OCI-LY7 (cell line): ENCODE results near the gene SPATS2L.

Experiments used
- CTCF ChIP-seq: fragments of 200-600 bp; sonication (generic); conservative IDR thresholded peaks from 2 replicates; pipeline ENCODE4 v1.5.1; 2014; ENCODE audit warnings: mild to moderate bottlenecking, antibody characterized with exemption, low read length, moderate library complexity, mixed read lengths
- EZH2phosphoT487 ChIP-seq: fragments of 200-600 bp; sonication (generic); IDR thresholded peaks from 2 replicates; pipeline ENCODE4 v1.6.1; 2018; ENCODE audit warnings: low read depth, borderline replicate concordance, mild to moderate bottlenecking, mixed run types, antibody characterized with exemption, low read length, moderate library complexity, mixed read lengths

GRCh38 chr2:200416878-200417277 is 110.4 kb downstream of the SPATS2L start:
- TF ChIP-seq CTCF (no peak), EZH2phosphoT487 (no peak)
